Measurements from ENCODE around the gene WFIKKN2. TPM values are rescaled to one million over a fixed set of nuclear protein-coding genes. Genes with fewer than 3 reads are reported as not detected.

Gene WFIKKN2
- total and polyA plus RNA-seq, 2 experiments from 2014 or later: not detected

DNA sequence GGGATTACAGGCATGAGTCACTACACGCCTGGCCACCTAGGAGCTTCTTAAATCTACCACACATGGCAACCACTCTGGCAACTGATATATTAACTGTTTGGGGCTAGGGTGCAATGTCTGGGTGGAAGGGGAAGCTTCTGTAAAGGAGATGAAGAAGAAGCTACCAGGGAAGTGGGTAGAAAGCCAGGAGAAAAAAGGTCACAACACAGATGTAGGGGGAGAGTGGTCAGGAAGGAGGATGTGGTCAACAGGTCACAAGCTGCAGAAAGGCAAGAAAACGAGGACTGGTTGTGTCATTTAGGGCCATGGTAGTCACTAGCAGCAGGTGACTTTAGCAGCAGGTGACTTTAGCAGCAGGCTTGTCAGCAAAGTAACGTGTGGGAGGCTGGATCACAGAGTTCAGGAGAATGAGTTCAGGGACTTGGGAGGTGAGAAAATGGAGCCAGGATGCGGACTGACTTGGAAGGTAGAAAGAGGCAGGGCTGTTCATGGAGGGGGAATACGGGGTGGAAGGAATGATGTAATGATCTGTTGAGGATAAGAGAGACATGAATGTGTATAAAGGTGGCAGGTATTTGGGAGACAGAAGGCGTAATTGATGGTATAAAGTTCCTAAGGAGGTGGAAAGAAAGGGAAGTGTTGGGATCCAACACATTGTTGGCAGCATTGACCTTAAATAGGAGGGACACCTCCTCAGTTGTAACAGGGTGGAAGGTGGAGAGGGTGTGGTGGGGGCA lies 16.3 kb upstream of the WFIKKN2 start (continued):
- TF ChIP-seq JUNB (IDR thresholded peaks at IDR 0.05; ENCODE audit: unreplicated experiment): no peak

- Mint-ChIP-seq H3K9me3 (no peaks in the 10 kb centered on the region), H3K27me3 (ENCODE audit: insufficient read depth, low read depth, poor library complexity) (peaks cover 11% of the 10 kb centered on the region), H3K4me3 (no peak overlapping the region), H3K27ac (no peak overlapping the region), H3K36me3 (ENCODE audit: low read depth) (no peaks in the 10 kb centered on the region), H3K4me1 (peaks cover 8% of the 10 kb centered on the region)
- Histone ChIP-seq H3K79me2 (replicated peaks; ENCODE audit: insufficient read depth) (no peaks in the 10 kb centered on the region), H3K4me3 (no peak overlapping the region), H3K27ac (ENCODE audit: low read depth) (no peak overlapping the region), H4K20me1 (replicated peaks; ENCODE audit: insufficient read depth) (no peaks in the 10 kb centered on the region), H3K9me2 (ENCODE audit: insufficient read depth) (peaks cover 7% of the 10 kb centered on the region; the same call in 1 of the 2 replicates), H3K4me2 (no peak overlapping the region), H3K4me1 (ENCODE audit: insufficient read depth) (peaks cover 5% of the 10 kb centered on the region; the same call in 1 of the 2 replicates), H3K36me3 (ENCODE audit: insufficient read depth) (no peaks in the 10 kb centered on the region), H3K27me3 (ENCODE audit: insufficient read depth) (no peaks in the 10 kb centered on the region), H2AFZ (no peak overlapping the region), H3F3A (replicated peaks; ENCODE audit: low read depth) (no peaks in the 10 kb centered on the region)
- ATAC-seq: no peak
- DNase-seq (ENCODE audit: low spot score): no peak
- TF ChIP-seq JUNB (IDR thresholded peaks at IDR 0.05; ENCODE audit: unreplicated experiment) (no peak), POLR2AphosphoS5 (IDR thresholded peaks at IDR 0.05; ENCODE audit: low read depth) (no peak), EZH2phosphoT487 (IDR thresholded peaks at IDR 0.05; ENCODE audit: unreplicated experiment) (no peak), EZH2 (IDR thresholded peaks at IDR 0.05; ENCODE audit: low read depth, unreplicated experiment) (no peak), CTCF (conservative IDR thresholded peaks at IDR 0.05; ENCODE audit: low read depth in 2 of 2) (no peak), STAT1 (IDR thresholded peaks at IDR 0.05; ENCODE audit: unreplicated experiment) (no peak), CREB1 (CRISPR knock-in tag; IDR thresholded peaks at IDR 0.05; ENCODE audit: low read depth) (no peak), ZNF114 (CRISPR knock-in tag; IDR thresholded peaks at IDR 0.05) (no peak), ZNF462 (CRISPR knock-in tag; IDR thresholded peaks at IDR 0.05) (no peak), NANOG (IDR thresholded peaks at IDR 0.05; ENCODE audit: borderline replicate concordance) (no peak), ETS1 (IDR thresholded peaks at IDR 0.05) (no peak)
These were observed 14.7 kb upstream of the WFIKKN2 start for GRCh38 chr17:50820651-50821050.

Measured in GM23338 (cell line).